Activated gamma-delta T cell treated with anti-CD3 and anti-CD28 coated beads, Interleukin-2, amount 50 U/mL, for 16 hours (primary cell): ENCODE results near the gene ISM1.

Experiments
- DNase-seq: peaks from one replicate; pipeline ENCODE4 v3.0.0-alpha.2; 2020; ENCODE audit warnings: low read depth

Gene ISM1

GRCh38 chr20:13220904-13221297, at the start of gene ISM1:
ISM1 (plus strand) TSS chr20:13221274; CDS start chr20:13221777, 503 bp downstream.
- no peak for DNase-seq

- no peak for DNase-seq
Observed at GRCh38 chr20:13173201-13173600, 47.9 kb upstream of the ISM1 start.

- no peak for DNase-seq
Observed at GRCh38 chr20:13174402-13174801, 46.7 kb upstream of the ISM1 start.

- DNase-seq, result no peak
Observed at GRCh38 chr20:13180986-13181889, 39.8 kb upstream of the ISM1 start.

GRCh38 chr20:13183005-13183404, 38.1 kb upstream of the ISM1 start:
- DNase-seq, result no peak

- no peak for DNase-seq
Observed at GRCh38 chr20:13186043-13186774, 34.9 kb upstream of the ISM1 start.

GRCh38 chr20:13187899-13188298, 33.2 kb upstream of the ISM1 start:
- no peak for DNase-seq

- DNase-seq, result no peak
Observed at GRCh38 chr20:13199279-13199678, 21.8 kb upstream of the ISM1 start.

GRCh38 chr20:13200767-13201500, 20.1 kb upstream of the ISM1 start:
- DNase-seq, result no peak

GRCh38 chr20:13202565-13202964, 18.5 kb upstream of the ISM1 start:
- no peak for DNase-seq

- no peak for DNase-seq
Observed at GRCh38 chr20:13205425-13205824, 15.6 kb upstream of the ISM1 start.

GRCh38 chr20:13205848-13206434, 15.1 kb upstream of the ISM1 start:
- no peak for DNase-seq

- no peak for DNase-seq
Observed at GRCh38 chr20:13207016-13207415, 14.1 kb upstream of the ISM1 start.

GRCh38 chr20:13211956-13212618, 9.0 kb upstream of the ISM1 start:
- DNase-seq, result no peak

- DNase-seq, result no peak
Observed at GRCh38 chr20:13212750-13213149, 8.3 kb upstream of the ISM1 start.

- DNase-seq, result no peak
Observed at GRCh38 chr20:13213335-13213734, 7.7 kb upstream of the ISM1 start.

- DNase-seq, result no peak
Observed at GRCh38 chr20:13216533-13216932, 4.5 kb upstream of the ISM1 start.

- DNase-seq, result no peak
Observed at GRCh38 chr20:13219327-13220193, 1.5 kb upstream of the ISM1 start.

- DNase-seq, result no peak
Observed at GRCh38 chr20:13220194-13220903, 725 bp upstream of the ISM1 start.

GRCh38 chr20:13221313-13221672, 219 bp downstream of the ISM1 start:
- DNase-seq, result no peak
